Dermis blood vessel endothelial cell (primary cell): ENCODE data around the gene SLC6A6. TPM values are rescaled to one million over a fixed set of nuclear protein-coding genes. Genes with fewer than 3 reads are reported as not detected.

Experiments used
- DNase-seq: peaks from one replicate; pipeline ENCODE4 v3.0.0; 2010
- total RNA-seq: library from RNA; depleted of rRNA; stranded (reverse); fragments of >200 nt; gene quantifications from 2 replicates; pipeline ENCODE4 v1.2.3, GENCODE V29; 2014

Gene SLC6A6
- total RNA-seq, 1 donor from 2014 or later = 10.9 TPM

DNA sequence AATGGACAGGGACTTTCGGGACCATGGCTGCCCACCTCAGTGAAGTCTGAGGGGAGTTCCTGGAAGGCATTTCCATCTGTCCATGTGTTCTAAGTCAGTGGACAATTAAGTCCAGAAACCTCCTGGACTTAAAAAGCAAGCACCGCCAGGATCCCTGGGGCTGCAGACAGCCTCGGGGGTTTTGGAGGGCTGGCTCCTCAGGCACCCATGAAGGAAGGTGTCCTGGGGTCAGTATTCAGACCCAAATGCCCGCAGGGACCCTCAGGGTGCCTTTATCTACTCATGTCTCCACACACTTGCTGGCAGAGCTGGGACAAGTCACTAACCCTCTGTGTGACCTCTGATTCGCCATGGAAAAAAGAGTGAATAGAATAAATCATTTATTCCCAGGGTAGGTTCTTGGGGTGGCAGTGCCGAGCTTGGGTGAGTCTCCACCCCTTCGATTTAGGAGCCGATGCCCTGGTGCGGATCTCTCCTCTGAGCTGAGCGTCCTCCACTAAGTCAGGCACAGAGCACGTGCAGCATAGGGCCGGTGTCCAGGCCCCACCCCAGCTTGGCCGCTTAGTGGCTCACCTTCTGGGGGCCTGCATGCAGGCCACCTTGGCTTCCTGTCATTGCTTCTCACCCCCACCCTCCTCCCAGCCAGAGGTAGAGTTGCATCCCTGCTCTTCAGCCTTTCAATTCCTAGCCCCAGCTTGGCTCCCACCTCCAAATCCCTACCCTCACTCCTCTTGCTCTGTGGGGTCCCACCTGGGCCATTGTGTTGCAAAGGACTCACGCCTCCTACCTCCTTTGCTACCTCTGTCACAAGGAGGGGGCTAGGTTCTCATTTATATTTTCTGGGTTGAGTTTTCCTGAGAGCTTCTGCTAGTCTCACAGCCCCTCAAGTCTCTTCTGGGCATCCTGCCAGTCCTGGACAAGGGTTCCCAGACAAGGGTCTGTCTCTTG lies 19.9 kb downstream of the SLC6A6 start:
- DNase-seq = no peak

DNA sequence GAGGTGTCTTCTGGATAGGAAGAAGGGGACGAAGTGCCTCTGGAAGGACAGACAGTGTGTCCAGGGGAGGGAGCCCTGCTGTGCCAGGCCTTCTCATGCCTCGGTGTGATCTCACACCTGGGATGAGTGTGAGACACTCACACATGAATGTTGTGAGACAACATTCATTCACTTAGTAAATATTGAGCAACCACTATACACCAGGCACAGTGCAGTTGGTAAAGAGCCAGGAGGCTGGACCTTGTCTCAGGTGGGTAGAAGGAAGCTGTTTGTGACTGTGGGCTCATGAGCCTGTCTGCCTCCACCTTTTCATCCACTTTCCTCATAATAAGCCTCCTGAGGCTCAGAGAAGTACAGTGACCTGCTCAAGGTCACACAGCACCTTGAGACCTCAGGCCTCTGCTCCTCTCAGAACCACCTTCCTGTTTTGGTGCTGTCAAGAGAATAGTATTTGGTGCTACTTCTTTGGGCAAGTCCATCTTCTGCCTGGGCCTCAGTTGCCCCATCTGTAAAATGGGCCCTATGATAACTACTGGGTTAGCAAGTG lies 20.9 kb downstream of the SLC6A6 start:
- DNase-seq = no peak

DNA sequence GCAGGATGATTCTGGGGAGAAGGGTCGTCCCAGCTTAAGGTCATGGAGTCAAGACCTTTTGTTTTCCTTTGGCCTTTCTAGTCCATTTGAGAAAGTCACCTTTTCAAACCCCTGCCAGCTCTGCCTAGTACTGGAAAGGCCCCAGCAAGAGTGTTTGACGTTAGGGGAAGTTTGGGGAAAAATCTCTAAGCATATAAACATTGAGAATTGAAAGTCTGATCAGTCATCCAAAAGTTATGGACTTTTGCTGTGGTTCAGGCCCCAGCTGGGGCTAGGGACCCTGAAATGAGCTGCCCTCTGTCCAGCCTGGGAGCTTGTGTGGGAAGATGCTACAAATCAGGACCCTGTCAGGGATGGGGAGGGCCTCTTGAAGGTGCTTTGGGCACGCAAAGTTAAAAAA lies 21.6 kb downstream of the SLC6A6 start:
- no peak for DNase-seq

DNA sequence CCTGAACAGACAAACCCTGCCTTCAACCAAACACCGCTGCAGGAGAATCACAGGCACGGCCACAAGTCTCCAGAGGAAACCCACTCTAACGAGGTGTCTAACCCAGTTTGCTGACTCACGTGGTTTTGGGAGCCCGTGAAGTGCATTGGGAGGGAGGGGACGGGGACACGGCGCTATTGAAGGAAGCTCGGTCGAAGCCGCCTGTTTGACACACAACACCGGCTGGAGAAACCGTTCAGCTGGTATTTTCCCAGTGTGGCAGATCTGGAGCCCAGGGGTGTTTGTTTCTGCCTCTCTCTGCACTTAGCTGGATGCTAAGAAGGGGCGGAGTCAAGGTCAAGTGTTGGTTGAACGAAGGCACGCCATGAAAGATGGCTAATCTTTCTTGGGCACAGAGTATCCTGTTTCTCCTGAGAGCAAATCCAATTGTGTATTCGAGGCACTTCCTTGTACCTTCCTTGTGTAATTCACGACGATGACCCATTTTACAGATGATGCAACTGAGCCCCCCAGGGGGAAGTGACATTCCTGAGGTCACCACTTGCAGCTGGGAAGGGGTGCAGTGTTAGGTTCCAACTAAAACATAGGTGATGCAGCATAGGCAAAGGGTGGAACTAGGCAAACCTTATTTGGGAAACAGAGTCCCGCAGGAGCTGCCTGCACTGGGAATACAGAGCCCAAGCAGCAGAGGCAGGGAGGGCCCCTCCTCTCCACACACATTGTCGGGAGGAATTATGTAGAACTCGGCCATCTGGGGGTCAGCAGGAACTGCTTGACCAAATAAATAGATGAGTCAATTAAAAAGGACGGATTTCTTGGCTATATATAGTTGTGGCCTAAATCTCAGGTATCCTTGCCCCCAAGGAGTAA lies 22.5 kb downstream of the SLC6A6 start:
- DNase-seq = peak; percentile 24

DNA sequence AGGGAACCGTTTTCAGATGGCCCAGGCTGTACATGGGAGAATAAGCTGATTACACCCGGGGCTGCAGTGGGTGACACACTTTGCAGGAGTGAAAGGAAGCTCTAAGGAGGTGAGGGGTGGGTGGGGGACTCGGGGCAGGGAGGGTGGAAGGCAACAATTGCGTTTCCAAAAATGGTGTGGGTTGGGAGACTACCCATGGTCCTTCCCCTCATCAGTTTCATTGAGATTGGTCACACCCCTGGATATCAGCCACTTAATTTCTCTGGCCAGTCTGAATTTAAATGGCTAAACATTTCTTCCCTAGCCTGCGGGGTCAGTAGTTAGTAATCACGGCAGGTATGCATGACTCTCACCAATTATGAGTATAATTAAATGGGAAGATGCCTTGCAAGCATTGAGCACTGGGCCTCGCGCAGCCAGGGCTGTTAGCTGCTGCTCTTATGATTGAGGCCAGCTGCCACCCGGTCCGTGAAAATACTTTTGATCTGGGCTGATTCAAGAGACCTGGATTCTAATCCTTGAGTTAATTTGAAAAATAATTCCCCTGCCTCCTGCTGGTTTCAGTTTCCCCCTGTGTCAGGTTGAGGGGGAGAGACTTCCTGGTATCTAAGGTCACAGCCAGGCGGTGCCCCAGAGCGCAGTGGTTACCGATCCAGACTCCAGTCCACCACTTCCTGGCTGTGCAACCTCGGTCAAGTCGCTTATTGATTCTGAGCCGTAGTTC lies 23.3 kb downstream of the SLC6A6 start:
- DNase-seq = no peak

DNA sequence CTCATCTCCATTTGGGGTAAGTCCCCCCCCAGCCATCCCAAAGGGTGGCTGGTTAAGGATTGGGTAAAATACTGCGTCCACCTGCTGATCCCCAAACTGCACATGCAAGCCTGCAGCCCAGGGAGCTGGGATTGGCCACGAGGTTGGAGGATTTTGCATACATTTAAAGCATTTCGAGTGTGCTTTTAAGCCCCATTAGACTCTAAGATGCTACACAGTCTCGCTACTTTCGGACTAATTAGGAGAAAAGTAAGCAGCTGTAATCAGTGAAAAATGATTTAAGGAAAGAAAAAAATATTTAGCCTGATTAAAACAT lies 23.9 kb downstream of the SLC6A6 start:
- DNase-seq = no peak

DNA sequence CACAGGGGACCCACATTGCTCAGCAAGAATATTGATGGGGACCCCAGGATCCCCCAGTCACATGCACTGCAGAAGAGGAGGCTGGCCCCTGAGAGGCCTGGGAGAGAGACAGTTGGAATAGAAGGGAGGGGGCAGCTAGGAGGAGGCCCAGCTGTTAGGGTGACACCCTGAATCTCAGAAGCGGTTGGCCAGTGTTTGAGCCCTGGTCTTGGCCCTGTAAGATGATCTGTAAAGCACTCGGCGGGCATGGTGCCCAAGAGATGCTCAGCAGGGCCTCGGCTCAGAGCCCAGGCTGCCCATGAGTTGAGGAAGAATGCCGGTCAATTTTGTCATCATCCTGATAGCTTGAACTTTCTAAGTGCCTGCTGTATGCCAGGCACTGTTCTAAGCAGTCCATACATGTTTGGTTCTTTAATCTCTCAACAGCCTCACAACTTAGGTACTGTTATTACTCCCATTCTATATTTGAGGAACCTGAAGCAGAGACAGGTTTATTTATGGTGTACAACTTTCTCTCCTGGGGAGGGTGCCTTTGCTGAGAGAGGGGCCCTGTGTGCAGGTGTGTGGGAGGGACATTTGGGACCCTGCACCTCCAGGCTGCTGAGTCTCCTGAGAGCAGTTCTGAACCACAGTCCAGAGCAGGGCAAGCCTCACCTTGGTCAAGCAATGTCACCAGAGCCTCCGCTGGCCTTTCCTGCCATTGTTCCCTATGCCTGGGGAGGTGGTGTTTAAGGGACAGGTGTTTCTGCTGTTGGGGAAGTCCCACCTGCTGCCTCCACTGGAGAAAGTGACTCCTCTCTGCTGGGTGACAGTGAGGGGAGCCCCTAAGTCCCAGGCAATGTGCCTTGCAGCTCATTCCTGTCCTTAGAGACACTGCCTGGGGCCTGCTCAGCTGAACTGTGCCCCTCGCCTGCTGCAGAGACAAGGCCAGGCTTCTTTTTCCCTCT lies 26.0 kb downstream of the SLC6A6 start:
- DNase-seq = no peak

DNA sequence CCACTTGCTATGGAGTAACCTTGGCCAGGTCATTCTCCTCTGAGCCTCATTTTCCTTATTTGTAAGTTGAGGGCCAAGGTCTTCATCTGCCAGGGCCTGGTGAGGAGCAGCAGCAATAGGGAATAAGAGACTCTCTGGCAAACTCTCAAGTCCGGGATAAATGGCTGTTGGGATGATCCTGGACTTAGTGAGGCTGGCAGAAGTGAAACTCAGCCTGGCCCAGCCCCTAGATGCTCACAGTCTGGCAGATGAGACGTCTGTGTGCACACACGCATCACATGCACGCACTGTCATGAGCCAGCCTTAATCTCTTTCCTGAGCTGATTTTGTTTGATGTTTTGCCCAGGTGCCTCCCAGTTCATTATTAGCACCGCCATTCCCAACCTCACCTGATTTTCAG lies 26.8 kb downstream of the SLC6A6 start:
- DNase-seq = no peak

DNA sequence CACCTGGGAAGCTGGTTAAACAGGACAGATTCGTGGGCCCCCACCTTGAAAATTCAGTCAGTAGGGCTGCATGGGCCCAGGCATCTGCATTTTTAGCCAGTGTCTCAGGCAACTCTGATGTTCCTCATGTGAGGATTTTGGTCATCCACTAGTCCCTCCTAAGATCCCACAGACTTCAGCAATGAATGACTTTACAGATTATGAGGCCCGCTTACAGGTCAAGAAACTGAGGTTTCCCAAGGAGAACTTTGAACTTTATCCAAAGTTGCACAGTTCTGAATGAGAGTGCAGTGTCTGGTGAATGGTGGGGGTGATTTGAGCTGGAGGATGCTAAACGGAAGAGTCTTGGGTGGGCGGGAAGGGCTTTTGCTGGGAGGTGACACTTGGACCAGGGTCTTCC lies 27.2 kb downstream of the SLC6A6 start:
- DNase-seq = no peak

DNA sequence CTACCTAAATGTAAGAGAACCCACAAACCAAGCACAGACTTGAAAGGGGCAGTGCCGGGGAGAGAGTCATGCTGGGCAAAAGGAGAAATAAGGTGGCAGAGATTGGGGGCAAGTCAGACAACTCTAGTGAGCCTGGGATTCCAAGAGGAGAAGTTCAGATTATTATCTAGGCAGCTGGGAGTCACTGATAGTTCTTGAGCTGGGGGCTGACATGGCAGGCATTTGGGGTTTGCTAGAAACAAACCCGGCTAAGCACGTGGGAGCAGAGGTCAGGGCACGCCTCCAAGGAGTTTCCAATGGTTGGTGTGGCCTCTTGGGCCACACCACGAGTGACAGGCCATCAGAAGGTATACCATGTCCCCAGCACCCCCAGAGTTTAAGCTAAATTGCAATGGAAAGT lies 27.6 kb downstream of the SLC6A6 start:
- no peak for DNase-seq

DNA sequence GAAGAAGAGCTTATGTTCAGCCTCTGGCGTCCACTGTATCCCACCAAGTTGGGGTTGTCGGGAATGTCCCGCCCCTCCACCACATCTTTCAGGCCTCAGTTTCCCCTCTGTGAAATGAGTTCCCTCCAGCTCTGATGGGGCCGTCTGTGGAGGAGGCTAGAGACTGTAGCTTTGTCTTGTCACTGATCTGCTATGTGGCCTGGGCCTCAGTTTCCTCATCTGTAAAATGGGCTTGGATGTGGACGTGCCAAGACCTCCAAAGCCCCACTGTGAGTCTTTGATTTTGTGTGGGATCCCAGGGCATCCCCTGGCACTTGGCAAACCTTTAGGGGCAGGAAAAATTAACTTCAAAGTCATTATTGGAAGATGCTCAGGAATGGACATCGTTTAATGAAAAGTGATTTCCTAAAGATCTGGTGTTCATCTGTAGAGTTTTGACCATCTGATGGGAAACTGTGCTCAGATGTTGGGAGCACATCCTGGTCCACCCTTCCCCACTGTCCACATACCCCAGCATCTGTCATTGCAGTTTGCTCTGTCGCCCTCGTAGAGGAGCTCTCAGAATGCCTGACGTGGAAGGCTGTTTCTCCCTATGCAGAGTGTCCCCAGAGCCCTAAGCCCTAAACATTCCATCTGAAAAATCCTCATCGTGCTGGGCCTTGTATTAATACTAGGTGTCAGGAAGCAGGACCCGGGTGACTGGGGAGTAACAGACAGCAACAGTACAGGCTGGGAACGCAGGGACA lies 28.5 kb downstream of the SLC6A6 start:
- no peak for DNase-seq

DNA sequence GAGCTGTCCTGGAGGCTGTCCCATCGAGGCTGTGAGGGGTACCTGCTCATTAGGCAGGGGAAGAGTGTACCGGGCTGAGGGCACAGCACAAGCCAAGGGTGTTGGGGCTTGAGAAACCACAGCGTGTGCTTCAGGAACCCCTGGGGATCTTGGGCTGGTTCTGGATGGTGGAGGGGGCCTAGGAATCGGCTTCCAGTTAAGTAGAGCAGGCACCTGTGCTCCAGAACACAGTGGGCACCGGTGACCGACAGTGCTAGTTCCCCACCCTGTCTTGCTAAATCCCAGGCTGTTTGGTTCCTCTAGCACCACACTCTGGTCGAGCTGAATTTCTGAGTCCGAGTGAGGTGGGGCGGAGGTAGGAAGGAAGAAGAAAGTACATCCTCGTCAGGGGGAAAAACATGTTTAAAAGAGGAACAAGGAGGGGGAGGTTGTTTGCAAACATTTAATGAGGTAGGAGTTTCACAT lies 29.1 kb downstream of the SLC6A6 start:
- peak; percentile 23 for DNase-seq

DNA sequence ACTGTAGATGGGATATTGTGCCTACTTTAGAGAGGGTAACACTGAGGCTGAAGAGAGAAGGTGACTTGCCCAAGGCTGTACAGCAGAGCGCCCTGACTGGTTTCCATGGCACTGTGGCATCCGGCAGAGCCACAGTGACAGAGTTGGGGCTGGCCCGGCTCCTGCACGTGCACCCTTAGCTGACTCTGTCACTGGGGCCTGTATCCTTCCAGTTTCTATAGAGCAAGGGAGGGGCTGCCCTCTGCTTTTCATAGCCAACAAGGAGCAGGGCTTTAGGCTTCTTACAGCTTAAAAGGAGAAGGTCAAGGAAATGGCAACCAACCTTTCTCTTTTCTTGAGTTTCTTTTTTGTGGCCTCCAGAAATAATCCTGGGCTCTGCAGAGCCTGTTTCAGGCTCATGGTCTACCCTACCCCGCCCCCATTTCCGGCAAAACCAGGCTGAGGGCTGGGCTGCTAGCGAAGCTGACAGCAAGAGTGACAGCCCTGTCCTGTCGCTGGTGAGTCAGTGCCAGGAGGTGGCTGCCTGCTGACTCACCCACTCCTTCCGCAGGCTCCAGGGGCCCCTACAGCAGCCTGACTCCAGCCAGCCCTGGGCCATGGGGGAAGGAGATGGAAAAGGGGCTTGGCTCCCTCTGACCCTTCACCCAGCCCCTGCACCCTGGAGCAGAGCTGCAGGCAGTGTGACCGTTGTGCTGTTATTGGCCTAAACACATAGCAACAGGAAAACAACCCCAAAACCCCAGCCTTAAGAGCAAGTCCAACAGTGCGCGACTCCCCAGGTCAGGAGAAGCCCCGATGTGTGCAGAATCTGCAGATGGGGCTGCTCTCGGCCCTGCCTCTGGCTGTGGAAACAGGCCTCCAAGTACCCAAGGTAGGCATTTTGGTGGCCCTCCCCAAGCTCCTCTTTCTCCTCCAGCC lies 29.8 kb downstream of the SLC6A6 start:
- DNase-seq = peak; percentile 83

DNA sequence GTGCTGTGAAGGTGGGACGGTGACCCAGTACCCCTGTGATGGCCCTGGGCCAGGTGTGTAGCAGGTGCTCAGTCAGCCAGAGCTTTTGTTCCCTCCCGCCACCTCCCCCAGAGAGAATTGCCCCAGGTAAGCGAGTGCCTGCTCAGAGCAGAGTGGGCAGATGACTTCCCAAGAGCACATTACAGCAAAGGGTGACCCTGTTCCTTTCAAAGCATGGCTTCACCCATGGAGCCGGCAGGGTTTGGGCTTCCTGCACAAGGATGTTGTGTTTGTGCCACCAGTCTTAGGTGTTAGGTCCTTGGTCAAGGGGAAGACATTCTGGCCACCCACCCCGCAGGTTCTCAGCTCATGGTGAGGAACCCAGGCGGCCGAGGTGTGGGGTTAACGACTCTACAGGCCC lies 30.7 kb downstream of the SLC6A6 start:
- no peak for DNase-seq

DNA sequence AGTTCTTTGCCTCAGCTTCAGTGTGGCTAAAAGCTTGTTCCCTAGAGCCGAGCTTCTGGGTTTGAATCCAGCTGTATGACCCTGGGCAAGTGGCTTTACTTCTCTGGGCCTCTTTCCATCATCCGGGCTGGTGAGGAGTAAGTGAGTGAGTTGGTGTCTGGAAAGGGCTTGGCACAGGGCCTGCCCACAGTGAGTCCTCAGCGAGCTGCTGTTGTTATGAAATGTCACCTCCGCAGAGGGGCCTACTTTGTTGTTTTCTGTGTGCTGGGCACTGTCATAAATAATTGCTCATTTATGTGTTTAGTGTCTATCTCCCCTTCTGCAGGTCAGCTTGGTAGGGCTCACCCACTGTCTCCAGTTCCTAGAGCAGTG lies 31.7 kb downstream of the SLC6A6 start:
- peak; percentile 38 for DNase-seq

DNA sequence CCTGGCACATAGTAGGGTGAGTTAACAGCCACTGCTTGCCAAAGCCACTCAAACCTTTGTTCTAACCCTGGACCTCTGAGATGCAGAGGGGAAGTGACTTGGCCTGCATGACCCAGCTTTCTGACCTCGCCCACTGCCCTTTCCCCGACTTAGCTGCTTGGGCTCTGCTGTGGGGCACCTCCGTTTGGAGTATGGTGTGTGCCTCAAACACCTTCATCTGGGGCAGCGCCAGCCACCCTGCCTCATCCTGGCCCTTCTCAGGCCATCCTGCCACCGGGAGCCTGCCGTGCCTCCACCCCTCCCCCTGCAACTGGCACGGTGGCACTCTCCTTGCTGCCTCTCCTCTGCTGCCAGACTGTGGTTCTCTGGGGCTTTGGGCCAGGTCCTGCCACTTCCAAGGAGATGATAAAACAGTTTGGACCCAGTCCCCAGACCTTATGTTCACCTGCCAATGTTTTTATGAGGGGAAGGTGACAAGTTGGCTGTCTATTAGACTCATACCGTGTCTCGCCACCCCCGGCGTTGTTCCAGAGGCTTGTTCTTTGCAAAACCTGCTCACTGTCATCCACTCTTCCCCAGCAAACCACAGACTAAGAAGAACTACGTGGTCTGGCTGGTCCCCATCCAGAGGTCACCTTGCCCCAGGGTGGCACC lies 32.2 kb downstream of the SLC6A6 start:
- DNase-seq = peak; percentile 20

DNA sequence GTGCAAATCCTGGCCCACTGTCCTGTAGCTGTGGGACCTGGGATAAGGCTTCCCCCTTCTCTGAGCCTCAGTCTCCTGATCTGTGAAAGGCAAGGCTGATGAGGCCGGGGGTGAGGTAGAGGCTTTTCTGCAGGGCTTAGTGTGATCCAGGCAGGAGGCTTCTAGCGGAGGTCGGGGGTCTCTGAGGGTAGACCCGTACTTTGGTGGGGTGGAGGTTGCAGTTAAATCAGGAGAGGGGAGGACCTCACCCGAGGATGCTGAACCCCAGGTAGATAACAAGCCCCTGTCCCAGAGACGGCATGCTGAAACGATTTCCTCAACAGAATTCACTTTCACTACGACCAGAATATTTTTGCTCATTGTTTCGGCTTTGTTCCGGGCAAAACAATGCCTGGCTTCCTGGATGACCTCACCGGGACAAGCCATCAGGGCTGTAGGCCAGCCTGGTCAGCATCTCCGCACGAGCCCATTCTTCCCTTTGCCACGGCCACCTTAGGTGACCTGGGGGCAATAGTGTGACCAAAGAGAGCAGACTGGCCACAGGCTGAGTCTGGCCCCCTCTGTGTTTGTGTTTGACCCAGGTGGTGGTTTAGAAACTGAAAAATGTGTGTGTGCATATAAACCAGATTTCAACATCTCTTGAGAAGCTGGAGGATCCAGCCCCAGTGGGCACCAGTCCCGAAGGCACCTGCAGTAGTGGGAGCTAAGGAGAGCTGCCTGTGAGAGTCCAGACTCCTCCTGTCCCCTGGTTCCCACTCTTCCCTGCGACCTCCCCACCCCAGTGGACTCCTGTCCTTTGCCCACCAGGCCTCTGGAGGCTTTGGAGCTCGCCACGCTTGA lies 33.0 kb downstream of the SLC6A6 start:
- peak; percentile 92 for DNase-seq

DNA sequence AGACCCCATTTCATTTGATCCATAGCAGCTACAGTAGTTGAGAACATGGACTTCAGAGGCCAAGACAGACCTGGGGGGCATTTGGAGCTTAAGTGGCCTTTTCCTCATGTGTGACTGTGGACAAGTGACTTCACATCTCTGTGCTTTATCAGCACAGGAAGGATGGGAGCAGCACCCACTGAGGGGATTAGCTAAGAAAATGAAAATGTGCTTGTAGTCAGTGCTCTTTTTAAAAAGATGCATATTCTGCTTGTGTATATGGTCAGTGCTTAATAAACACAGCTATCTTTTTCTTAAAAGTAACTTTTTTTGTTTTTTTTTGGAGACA lies 34.5 kb downstream of the SLC6A6 start:
- DNase-seq = no peak
